ENCODE results near the gene GPR152.
A peak's percentile ranks its signal among the peaks of the same experiment; 100 is the strongest.
"Not testable (repeated sequence)": the region's sequence is repeated elsewhere in the genome, so short reads cannot be mapped to it uniquely, and the experiment has no call there.

The GPR152 gene

GRCh38 chr11:67439321-67440228 lies 13.0 kb downstream of the GPR152 start:
- DNase-seq, result no peak

DNA sequence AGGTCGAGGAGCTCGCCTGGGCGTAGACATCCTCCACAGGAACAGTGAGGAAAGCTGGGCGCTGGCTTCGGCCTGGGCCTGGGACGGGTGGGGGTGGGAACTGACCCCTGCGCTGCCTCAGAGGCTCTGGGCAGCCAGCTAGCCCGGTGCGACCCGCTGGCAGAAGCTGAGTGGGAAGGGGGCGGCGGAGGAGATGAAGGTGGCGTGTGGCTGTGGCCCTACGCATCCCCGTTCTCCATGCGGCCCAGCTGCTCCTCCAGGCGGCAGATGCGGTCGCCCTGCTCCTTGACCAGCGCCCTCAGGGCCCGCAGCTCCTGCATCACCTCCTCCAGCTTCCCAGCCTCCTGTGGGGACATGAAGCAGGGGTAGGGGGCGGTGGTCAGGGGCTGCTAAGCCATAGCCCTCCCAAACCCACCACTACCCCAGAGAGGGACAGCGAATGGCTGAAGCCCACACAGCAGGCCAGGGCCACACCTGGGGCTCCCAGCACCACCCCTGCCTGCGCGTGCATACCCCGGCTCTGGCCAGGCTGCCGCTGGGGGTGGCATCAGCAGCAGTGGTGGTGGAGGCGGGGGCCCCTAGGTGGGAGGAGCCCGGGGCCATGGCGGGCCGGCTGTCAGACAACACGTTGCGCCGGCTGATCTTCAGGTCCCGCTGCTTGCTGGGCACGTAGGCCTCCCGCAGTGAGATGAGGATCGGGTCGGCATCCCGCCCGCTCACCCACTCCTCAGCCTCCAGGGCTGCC lies 14.2 kb downstream of the GPR152 start:
- DNase-seq, result peak; percentile 90

DNA sequence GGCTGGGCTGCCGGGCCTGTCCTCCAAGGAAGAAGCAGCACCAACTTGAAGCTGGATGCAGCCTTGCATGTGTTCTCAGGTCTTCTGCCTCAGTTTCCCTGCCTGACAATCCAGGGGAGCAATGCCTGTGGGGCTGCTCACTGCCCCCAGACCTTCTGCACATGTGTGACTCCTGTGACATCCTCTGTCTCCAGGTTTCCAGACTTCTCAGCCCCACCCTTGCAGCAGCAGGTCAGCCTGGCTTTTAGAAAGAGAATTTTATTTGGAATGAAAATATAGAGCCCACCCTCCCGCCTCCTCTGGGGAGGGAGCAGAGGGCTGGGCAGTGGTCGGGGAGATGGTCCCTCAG lies 14.7 kb downstream of the GPR152 start:
- no peak for DNase-seq

GRCh38 chr11:67437082-67437808 lies 15.3 kb downstream of the GPR152 start, which contains the start of gene PTPRCAP:
Gene PTPRCAP, minus strand, starts transcription at chr11:67437682. Its CDS starts 63 bp downstream, at chr11:67437619.
- peak; percentile 80 for DNase-seq

DNA sequence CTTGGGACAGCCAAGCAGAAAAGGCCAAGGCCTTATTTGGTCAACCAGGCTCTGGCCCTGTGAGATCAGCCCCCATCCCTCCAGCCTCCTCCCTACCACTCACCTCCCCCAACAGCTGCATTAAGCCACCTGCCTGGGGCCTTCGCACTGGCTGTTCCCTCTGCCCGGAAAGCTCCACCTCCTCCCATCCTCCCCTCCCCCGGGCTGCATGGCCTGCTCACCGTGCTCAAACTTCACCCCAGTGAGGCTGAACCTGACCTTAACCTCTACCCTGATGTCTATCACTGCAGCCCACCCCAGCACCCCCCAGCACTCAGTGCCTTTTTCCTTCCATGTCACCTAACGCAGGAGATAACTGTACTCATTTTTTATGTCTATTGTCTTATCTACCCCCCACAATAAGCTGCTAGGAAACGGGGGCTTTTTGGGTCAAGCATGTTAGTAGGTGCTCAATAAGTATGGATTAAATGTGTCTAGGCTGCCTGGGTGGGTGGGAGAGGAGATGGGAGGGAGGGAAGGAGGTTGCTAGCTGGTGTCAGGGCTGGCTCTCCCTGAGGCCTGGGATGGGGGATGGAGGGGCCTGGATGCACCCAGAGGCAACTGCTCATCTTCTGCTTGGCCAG lies 16.0 kb downstream of the GPR152 start:
- DNase-seq, result peak; percentile 90

DNA sequence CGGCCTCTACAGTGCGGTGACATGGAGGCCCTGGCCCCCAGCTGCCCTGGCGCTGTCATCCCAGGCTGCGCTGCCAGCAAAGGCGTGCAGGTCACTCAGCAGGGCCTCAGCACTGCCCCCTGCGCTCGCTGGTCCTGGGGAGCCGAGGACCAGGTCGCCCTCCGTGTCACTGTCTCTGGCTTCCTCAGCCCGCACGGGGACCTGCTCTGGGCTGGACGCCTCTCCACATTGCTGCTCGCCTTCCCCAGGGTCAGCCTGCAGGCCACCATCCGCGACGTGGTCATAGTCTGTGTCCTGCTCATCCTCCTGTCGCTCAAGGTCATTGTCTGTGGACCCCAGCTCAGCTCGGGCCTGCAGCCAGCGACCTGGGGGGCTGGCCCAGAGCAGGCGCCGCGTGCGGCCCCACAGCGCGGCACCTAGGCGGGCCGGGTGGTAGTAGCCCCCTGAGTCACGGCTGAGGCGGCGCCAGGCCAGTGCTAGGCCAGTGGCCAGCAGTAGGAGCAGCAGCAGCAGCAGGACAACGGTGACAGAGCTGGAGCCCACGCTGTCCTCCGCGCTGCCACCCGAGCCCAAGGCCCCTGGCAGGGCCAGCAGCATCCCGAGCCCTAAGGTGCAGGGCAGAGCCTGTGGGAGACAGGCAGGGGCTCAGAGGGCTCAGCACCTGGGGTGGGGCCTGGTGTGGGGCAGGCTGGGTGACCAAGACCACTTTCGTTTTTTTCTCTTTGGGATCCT lies 16.6 kb downstream of the GPR152 start:
- no peak for DNase-seq

GRCh38 chr11:67435031-67435726 lies 17.4 kb downstream of the GPR152 start:
- DNase-seq, result no peak

GRCh38 chr11:67434395-67434881 lies 18.1 kb downstream of the GPR152 start:
- no peak for DNase-seq

DNA sequence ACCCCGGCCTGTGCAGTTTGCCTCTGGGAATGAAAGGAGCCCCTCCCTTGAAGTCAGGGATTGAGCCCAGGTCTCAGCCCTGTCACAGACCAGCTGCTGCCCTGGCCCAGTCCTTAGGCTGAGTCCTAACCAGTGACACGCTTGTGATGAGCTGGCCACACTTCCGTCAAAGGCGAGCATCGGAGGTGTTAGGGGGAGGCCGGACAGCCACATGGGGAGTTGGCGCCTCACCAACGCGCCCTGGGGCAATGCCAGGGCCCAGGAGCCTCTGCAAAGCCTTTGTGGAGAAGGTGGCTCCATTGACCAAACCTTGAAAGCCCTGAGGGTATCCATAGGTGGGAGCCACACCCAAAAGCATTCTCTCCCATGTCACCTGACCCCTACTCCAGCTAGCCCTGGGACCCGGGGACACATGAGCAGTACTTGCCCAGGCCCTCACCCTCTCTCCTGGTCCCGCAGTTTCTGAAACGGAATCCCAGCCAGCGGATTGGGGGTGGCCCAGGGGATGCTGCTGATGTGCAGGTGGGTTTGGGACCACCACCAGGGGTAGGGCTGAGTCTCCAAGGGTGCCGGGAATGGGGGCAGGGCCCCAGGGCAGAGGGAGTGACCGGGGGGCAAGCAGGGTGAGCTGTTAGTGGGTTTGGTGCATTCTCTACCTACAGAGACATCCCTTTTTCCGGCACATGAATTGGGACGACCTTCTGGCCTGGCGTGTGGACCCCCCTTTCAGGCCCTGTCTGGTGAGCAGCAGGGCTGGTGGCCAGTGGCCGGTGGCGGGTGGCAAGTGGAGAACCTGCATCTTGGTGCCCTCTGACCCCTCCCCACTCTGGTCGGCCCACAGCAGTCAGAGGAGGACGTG lies 18.8 kb downstream of the GPR152 start:
- no peak for DNase-seq

- no peak for DNase-seq
These were observed 19.7 kb downstream of the GPR152 start for GRCh38 chr11:67432655-67433349.

DNA sequence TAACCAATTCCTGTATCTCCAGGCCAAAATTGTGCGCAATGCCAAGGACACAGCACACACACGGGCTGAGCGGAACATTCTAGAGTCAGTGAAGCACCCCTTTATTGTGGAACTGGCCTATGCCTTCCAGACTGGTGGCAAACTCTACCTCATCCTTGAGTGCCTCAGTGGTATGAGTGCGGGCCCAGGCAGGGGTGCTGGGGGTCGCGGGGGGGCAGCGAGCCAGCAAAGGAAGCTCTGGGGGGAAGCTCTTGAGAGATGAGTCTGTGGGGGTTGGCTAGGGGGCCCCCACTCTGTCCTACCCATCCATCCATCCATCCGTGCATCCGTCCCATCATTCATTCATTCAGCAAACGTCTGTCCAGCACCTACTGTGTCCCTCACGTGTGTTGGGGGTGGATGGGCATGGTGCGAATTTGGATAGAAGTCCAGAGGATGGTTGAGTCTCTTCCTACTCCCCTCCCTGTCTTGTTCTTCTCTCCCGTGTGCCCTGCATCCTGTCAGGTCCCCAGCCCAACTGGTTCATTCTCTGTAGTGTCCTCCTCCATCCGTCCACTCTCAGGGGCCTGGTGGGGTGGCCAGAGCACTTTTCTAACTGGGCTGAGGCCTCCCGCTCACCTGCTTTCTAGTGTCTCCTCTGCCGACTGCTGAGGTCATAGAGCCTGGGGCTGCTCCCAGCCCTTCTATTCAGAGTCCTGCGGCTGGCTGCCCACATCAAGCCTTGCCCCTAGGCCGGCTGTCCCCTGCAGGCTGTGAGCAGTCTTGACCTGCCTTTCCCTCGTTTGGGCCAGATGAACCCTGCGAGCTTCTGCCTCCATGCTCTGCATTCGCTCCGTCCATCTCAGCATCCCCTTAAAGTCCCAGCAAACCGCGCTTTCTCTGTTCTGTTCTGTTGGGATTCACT lies 20.9 kb downstream of the GPR152 start:
- no peak for DNase-seq

GRCh38 chr11:67429722-67430121 lies 22.8 kb downstream of the GPR152 start:
- no peak for DNase-seq

- no peak for DNase-seq
These were observed 23.4 kb downstream of the GPR152 start for GRCh38 chr11:67429038-67429668.

- DNase-seq, result peak; percentile 99
These were observed 24.2 kb downstream of the GPR152 start, which contains the start of gene RPS6KB2 for GRCh38 chr11:67428052-67429001. Gene RPS6KB2, plus strand, starts transcription at chr11:67428494. Its CDS starts 52 bp downstream, at chr11:67428546.

GRCh38 chr11:67427364-67427859 lies 25.1 kb downstream of the GPR152 start:
- not testable (repeated sequence) for DNase-seq

DNA sequence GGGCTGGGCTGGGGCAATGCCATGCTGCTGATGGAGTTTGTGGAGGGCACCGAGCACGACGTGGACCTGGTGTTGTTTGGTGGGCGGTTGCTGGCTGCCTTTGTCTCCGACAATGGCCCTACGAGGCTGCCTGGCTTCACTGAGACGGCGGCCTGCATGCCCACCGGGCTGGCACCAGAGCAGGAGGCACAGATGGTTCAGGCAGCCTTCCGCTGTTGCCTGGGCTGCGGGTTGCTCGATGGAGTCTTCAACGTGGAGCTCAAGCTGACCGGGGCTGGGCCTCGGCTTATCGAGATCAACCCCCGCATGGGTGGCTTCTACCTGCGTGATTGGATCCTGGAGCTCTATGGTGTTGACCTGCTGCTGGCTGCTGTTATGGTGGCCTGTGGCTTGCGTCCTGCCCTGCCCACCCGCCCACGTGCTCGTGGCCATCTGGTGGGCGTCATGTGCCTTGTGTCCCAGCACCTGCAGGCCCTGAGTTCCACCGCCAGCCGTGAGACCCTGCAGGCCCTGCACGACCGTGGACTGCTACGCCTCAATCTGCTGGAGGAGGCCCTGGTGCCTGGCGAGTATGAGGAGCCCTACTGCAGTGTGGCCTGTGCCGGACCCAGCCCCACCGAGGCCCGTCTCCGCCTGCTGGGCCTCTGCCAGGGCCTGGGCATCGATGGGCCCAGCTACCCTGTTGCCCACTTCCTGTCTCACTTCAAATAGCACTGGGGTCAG lies 28.5 kb downstream of the GPR152 start:
- DNase-seq, result no peak
